Thyroid gland (tissue), 4 donors: ENCODE results near the gene KDM8.

Source experiments
- CTCF ChIP-seq, 6 experiments: fragments of 200-600 bp in 3 of 6; fragments of 450-650 bp in 3 of 6; sonication (generic) in 3 of 6; IDR thresholded peaks; one replicate each; pipeline ENCODE4 v1.5.1; 2016 to 2019; ENCODE audit warnings: antibody characterized with exemption in 6 of 6, mild to moderate bottlenecking in 2 of 6, inconsistent platforms in 1 of 6, moderate library complexity in 1 of 6
- POLR2A ChIP-seq, 2 donors: fragments of 450-650 bp; IDR thresholded peaks; one replicate each; pipeline ENCODE4 v1.6.1; 2017; ENCODE audit warnings: antibody characterized with exemption in 2 of 2, mild to moderate bottlenecking in 2 of 2, moderate library complexity in 1 of 2

DNA sequence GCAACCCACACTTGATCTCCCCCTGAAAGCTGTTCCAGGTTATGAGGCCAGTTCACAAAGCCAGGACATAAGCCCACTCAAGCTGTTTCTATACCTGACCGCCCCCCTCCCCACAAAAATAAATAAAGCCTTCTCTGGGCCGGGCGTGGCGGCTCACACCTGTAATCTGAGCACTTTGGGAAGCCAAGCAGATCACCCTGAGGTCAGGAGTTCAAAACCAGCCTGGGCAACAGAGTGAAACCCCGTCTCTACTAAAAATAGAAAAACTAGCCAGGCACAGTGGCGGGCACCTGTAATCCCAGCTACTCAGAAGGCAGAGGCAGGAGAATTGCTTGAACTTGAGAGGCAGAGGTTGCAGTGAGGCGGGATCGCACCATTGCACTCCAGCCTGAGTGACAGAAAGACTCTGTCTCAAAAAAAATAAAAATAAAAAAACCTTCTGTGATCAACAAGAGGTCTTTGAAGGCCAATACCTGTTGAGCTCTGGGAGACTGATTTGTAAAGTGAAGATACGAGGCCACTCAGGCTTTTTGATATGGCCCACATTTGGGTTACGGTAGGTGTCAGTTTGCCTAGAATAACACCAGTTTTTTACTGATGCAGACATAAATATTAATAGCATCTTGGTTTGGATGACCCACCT, 2.2 kb downstream of the KDM8 start:
- no peak for TF ChIP-seq CTCF (IDR thresholded peaks at IDR 0.05)
- no peak for TF ChIP-seq POLR2A (IDR thresholded peaks at IDR 0.05)
